ENCODE measurements around the gene TMIGD3.

DNA sequence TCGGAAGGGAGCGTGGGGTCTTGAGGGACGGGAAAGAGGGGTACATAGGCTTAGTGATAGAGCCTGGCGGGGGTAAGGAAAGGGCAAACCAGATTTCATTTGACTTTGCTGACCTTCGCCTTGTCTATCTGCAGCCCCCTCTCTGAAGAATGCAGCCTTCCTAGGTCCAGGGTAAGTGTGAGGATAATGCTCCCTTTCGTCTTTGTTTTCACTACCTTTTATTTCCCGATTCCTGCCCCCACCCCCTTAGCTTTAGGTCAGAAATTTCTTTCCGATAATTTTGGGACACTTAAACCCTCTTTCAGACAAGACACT, 53.8 kb downstream of the TMIGD3 start:
- TF ChIP-seq SMAD3 (CRISPR knock-in tag; IDR thresholded peaks at IDR 0.05; ENCODE audit: borderline replicate concordance) (no peak), ZNF121 (CRISPR knock-in tag; IDR thresholded peaks at IDR 0.05) (no peak), ATF1 (CRISPR knock-in tag; IDR thresholded peaks at IDR 0.05) (no peak), NFE2L1 (CRISPR knock-in tag; IDR thresholded peaks at IDR 0.05) (no peak)
- TF ChIP-seq, protein P1, sequence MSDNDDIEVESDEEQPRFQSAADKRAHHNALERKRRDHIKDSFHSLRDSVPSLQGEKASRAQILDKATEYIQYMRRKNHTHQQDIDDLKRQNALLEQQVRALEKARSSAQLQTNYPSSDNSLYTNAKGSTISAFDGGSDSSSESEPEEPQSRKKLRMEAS (CRISPR knock-in tag; IDR thresholded peaks at IDR 0.05), result no peak
- TF ChIP-seq, protein P2, sequence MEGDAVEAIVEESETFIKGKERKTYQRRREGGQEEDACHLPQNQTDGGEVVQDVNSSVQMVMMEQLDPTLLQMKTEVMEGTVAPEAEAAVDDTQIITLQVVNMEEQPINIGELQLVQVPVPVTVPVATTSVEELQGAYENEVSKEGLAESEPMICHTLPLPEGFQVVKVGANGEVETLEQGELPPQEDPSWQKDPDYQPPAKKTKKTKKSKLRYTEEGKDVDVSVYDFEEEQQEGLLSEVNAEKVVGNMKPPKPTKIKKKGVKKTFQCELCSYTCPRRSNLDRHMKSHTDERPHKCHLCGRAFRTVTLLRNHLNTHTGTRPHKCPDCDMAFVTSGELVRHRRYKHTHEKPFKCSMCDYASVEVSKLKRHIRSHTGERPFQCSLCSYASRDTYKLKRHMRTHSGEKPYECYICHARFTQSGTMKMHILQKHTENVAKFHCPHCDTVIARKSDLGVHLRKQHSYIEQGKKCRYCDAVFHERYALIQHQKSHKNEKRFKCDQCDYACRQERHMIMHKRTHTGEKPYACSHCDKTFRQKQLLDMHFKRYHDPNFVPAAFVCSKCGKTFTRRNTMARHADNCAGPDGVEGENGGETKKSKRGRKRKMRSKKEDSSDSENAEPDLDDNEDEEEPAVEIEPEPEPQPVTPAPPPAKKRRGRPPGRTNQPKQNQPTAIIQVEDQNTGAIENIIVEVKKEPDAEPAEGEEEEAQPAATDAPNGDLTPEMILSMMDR (IDR thresholded peaks at IDR 0.05), result no peak
- TF ChIP-seq, protein P3, sequence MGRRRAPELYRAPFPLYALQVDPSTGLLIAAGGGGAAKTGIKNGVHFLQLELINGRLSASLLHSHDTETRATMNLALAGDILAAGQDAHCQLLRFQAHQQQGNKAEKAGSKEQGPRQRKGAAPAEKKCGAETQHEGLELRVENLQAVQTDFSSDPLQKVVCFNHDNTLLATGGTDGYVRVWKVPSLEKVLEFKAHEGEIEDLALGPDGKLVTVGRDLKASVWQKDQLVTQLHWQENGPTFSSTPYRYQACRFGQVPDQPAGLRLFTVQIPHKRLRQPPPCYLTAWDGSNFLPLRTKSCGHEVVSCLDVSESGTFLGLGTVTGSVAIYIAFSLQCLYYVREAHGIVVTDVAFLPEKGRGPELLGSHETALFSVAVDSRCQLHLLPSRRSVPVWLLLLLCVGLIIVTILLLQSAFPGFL (CRISPR knock-in tag; IDR thresholded peaks at IDR 0.05; ENCODE audit: borderline replicate concordance), result no peak
- TF ChIP-seq, protein P4, sequence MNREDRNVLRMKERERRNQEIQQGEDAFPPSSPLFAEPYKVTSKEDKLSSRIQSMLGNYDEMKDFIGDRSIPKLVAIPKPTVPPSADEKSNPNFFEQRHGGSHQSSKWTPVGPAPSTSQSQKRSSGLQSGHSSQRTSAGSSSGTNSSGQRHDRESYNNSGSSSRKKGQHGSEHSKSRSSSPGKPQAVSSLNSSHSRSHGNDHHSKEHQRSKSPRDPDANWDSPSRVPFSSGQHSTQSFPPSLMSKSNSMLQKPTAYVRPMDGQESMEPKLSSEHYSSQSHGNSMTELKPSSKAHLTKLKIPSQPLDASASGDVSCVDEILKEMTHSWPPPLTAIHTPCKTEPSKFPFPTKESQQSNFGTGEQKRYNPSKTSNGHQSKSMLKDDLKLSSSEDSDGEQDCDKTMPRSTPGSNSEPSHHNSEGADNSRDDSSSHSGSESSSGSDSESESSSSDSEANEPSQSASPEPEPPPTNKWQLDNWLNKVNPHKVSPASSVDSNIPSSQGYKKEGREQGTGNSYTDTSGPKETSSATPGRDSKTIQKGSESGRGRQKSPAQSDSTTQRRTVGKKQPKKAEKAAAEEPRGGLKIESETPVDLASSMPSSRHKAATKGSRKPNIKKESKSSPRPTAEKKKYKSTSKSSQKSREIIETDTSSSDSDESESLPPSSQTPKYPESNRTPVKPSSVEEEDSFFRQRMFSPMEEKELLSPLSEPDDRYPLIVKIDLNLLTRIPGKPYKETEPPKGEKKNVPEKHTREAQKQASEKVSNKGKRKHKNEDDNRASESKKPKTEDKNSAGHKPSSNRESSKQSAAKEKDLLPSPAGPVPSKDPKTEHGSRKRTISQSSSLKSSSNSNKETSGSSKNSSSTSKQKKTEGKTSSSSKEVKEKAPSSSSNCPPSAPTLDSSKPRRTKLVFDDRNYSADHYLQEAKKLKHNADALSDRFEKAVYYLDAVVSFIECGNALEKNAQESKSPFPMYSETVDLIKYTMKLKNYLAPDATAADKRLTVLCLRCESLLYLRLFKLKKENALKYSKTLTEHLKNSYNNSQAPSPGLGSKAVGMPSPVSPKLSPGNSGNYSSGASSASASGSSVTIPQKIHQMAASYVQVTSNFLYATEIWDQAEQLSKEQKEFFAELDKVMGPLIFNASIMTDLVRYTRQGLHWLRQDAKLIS (CRISPR knock-in tag; IDR thresholded peaks at IDR 0.05; ENCODE audit: borderline replicate concordance), result no peak
